Vagina (tissue), 2 donors: ENCODE measurements around the gene EYS. TPM values are rescaled to one million over a fixed set of nuclear protein-coding genes. Genes with fewer than 3 reads are reported as not detected.

Source experiments
- DNase-seq, 2 donors: peaks; one replicate each; pipeline ENCODE4 v3.0.0-alpha.2; 2017; ENCODE audit errors: extremely low spot score in 2 of 2
- H3K27ac ChIP-seq: fragments of 200-600 bp; sonication (generic); one replicate; pipeline ENCODE4 v1.5.1; 2019
- H3K27me3 ChIP-seq: fragments of 200-600 bp; sonication (generic); one replicate; pipeline ENCODE4 v1.5.1; 2019
- H3K36me3 ChIP-seq, 2 donors: fragments of 200-600 bp; sonication (generic); one replicate each; pipeline ENCODE4 v1.5.1; 2017 to 2019
- H3K4me1 ChIP-seq: fragments of 200-600 bp; sonication (generic); one replicate; pipeline ENCODE4 v1.5.1; 2019
- H3K4me3 ChIP-seq, 2 donors: fragments of 200-600 bp; sonication (generic); 1 replicate in 1 of 2; 2 replicates in 1 of 2; pipeline ENCODE4 v1.5.1; 2016 to 2019
- H3K9me3 ChIP-seq: fragments of 200-600 bp; sonication (generic); one replicate; pipeline ENCODE4 v1.5.1; 2019
- CTCF ChIP-seq, 3 experiments: fragments of 450-650 bp in 2 of 3; fragments of 200-600 bp in 1 of 3; sonication (generic) in 1 of 3; IDR thresholded peaks; one replicate each; pipeline ENCODE4 v1.5.1; 2017 to 2019; ENCODE audit warnings: antibody characterized with exemption in 3 of 3, mild to moderate bottlenecking in 2 of 3, moderate library complexity in 2 of 3
- POLR2A ChIP-seq, 2 donors: fragments of 450-650 bp; IDR thresholded peaks; one replicate each; pipeline ENCODE4 v1.6.1; 2017; ENCODE audit warnings: antibody characterized with exemption in 2 of 2, mild to moderate bottlenecking in 2 of 2, moderate library complexity in 2 of 2
- POLR2AphosphoS5 ChIP-seq, 2 donors: sonication (generic); formaldehyde crosslinking; IDR thresholded peaks; one replicate each; pipeline ENCODE4 v1.9.0; 2017; ENCODE audit warnings: antibody characterized with exemption in 2 of 2, mild to moderate bottlenecking in 2 of 2, low read depth in 1 of 2; ENCODE audit not compliant: insufficient read depth in 1 of 2
- intact Hi-C: fragments of 100-400 bp; cut with DNase I; formaldehyde crosslinking; loops from one replicate; pipeline ENCODE4 v1.15.1; 2023
- total RNA-seq: library from RNA; depleted of rRNA; stranded (reverse); fragments of >200 nt; gene quantifications from one replicate; pipeline ENCODE4 v1.2.3, GENCODE V29; 2016

The EYS gene
- total RNA-seq, 1 donor from 2014 or later, result not detected

- H3K27me3 ChIP-seq, result no peaks in the 10 kb centered on the region
- H3K4me1 ChIP-seq, result no peaks in the 10 kb centered on the region
- H3K9me3 ChIP-seq, result no peaks in the 10 kb centered on the region
- no peak overlapping the region for H3K27ac ChIP-seq
- intact Hi-C loops, result no loop called here
- H3K36me3 ChIP-seq, result no peaks in the 10 kb centered on the region
- DNase-seq, result no peak
- H3K4me3 ChIP-seq, result no peak overlapping the region
- TF ChIP-seq POLR2AphosphoS5 (IDR thresholded peaks at IDR 0.05; ENCODE audit: insufficient read depth in 1 of 2, low read depth in 1 of 2), result no peak
- TF ChIP-seq CTCF (IDR thresholded peaks at IDR 0.05), result no peak
- no peak for TF ChIP-seq POLR2A (IDR thresholded peaks at IDR 0.05)
Measured at GRCh38 chr6:64538722-64539121, 1168.3 kb downstream of the EYS start.

- Histone ChIP-seq H3K27me3 (no peaks in the 10 kb centered on the region), H3K27ac (no peak overlapping the region), H3K9me3 (no peaks in the 10 kb centered on the region), H3K36me3 (no peaks in the 10 kb centered on the region), H3K4me1 (no peaks in the 10 kb centered on the region), H3K4me3 (no peak overlapping the region)
- no peak for TF ChIP-seq POLR2A (IDR thresholded peaks at IDR 0.05)
- no peak for TF ChIP-seq POLR2AphosphoS5 (IDR thresholded peaks at IDR 0.05; ENCODE audit: insufficient read depth in 1 of 2, low read depth in 1 of 2)
- TF ChIP-seq CTCF (IDR thresholded peaks at IDR 0.05), result no peak
- no peak for DNase-seq
- intact Hi-C loops, result no loop called here
Measured at GRCh38 chr6:64527899-64528298, 1179.1 kb downstream of the EYS start.

- Histone ChIP-seq H3K4me3 (no peak overlapping the region), H3K36me3 (no peaks in the 10 kb centered on the region), H3K27ac (no peak overlapping the region), H3K4me1 (no peaks in the 10 kb centered on the region), H3K27me3 (no peaks in the 10 kb centered on the region), H3K9me3 (no peaks in the 10 kb centered on the region)
- intact Hi-C loops, result no loop called here
- DNase-seq, result no peak
- TF ChIP-seq POLR2A (IDR thresholded peaks at IDR 0.05), result no peak
- no peak for TF ChIP-seq CTCF (IDR thresholded peaks at IDR 0.05)
- TF ChIP-seq POLR2AphosphoS5 (IDR thresholded peaks at IDR 0.05; ENCODE audit: insufficient read depth in 1 of 2, low read depth in 1 of 2), result no peak
Measured at GRCh38 chr6:64522859-64523258, 1184.2 kb downstream of the EYS start.

- Histone ChIP-seq H3K27ac (no peak overlapping the region), H3K4me3 (no peak overlapping the region), H3K27me3 (no peaks in the 10 kb centered on the region), H3K9me3 (no peaks in the 10 kb centered on the region), H3K4me1 (no peaks in the 10 kb centered on the region), H3K36me3 (no peaks in the 10 kb centered on the region)
- intact Hi-C loops, result no loop called here
- TF ChIP-seq POLR2AphosphoS5 (IDR thresholded peaks at IDR 0.05; ENCODE audit: insufficient read depth in 1 of 2, low read depth in 1 of 2) (no peak), POLR2A (IDR thresholded peaks at IDR 0.05) (no peak), CTCF (IDR thresholded peaks at IDR 0.05) (no peak)
- DNase-seq, result no peak
Measured at GRCh38 chr6:64520050-64520449, 1187.0 kb downstream of the EYS start.

- Histone ChIP-seq H3K36me3 (no peaks in the 10 kb centered on the region), H3K27ac (no peak overlapping the region), H3K4me3 (no peak overlapping the region), H3K4me1 (no peaks in the 10 kb centered on the region), H3K9me3 (no peaks in the 10 kb centered on the region), H3K27me3 (no peaks in the 10 kb centered on the region)
- intact Hi-C loops, result no loop called here
- TF ChIP-seq CTCF (IDR thresholded peaks at IDR 0.05), result no peak
- no peak for TF ChIP-seq POLR2A (IDR thresholded peaks at IDR 0.05)
- DNase-seq, result no peak
Measured at GRCh38 chr6:64516393-64516792, 1190.6 kb downstream of the EYS start.
